ENCODE results near the gene PPP2R5B. TPM values are rescaled to one million over a fixed set of nuclear protein-coding genes. Genes with fewer than 3 reads are reported as not detected.
"Not testable (repeated sequence)": the region's sequence is repeated elsewhere in the genome, so short reads cannot be mapped to it uniquely, and the experiment has no call there.

Gene PPP2R5B
- total RNA-seq, 1 donor from 2014 or later, result 24.9 TPM

DNA sequence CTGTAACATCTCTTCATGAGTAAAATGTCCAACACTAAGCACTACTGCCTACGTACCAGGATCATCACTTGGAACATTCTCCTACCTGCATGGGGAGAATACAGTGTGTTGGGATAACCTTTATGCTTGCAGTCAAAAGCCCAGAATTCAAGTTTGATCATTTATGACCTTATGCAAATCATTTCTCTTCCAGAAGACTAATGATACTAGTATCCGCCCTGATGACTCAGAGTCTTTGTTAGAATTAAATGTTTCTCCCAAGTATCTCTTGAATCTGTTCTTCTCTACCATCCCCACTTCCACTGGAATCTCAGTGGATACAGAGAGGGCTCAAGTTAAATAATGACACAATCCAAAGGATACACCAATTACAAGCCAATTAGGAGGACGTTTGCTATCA is 35.0 kb downstream of the PPP2R5B start:
- intact Hi-C loops (cut with DNase I), result no loop called here
- DNase-seq (ENCODE audit: low spot score), result no peak

DNA sequence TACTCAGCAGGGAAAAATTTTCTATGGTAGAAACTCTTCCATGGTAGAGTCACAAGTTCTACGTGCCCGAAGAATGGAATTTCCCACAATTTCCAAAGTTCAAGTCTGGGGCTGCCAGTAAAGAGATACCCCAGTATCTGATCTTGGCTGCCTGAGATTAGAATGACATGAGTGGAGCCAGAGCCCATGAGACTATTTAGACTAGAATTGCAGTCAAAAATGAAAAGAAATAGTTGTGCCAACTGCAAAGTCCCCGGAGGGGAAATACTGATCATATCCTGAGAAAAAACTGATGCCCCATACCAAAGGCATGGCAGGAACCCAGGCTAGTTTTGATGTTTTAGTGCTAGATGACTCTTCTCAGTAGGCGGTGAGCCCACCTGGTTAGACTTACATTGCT is 36.2 kb downstream of the PPP2R5B start:
- intact Hi-C loops (cut with DNase I), result no loop called here

DNA sequence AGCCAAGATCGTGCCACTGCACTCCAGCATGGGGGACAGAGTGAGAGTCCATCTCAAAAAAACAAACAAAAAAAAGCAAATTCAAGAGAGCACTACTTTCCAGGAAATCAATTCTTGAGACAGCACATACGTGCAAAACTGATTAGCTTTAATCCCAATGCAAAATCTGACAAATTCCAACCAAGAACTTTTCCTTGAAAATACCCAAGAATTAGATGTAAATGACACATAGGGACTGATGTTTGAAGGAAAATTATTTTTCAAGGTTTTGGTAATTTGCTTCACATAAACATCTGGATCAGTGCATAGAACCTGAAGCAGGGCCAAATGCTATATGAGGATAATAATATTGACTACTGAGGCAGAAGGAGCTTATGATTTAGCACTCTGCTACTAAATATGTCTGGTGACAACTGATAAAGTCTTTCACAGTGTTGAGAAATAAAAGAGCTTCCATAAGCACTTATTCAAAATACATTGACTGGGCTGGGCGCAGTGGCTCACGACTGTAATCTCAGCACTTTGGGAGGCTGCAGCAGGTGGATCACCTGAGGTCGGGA is 38.7 kb downstream of the PPP2R5B start:
- no peak for DNase-seq (ENCODE audit: low spot score)
- intact Hi-C loops (cut with DNase I), result no loop called here

More for the DNA sequence above, 36.2 kb downstream of the PPP2R5B start:
- no peak for DNase-seq (ENCODE audit: low spot score)

DNA sequence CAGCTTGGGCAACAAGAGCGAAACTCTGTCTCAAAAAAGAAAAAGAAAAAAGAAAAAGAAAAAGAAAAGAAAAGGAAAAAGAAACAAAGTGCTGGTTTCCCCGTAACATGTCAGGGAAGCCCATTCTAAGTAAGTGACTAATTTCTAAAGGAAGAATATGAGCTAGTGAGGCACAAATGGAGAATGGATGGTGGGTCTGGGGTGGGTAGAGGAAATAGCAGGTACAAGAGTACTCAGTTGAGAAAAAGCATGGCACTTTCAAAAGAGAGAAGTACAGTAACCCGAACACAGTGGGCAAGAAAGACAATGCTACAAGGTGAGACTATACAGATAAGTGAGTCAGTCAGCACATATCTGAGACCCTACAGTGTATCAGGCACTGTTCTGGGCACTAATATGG is 42.9 kb downstream of the PPP2R5B start:
- intact Hi-C loops (cut with DNase I), result no loop called here
- no peak for DNase-seq (ENCODE audit: low spot score)

DNA sequence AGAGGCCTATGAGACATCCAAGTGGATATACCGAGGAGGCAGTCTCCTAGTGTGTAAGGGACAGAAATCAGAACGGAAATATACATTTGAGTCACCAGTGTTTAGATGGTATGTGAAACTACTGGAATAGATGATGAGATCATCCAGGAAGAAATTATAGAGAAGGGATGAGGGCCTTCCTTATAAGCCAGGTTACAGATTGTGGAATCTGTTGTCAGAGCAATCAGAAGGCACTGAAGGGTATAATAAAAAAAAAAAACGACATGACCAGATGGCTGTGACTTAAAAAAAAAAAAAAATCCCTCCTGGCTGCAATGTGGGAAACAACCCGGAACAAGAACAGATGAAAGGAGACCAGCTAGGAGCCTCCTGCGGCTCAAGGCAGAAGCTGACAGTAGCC is 44.7 kb downstream of the PPP2R5B start:
- DNase-seq (ENCODE audit: low spot score), result no peak
- intact Hi-C loops (cut with DNase I), result no loop called here

DNA sequence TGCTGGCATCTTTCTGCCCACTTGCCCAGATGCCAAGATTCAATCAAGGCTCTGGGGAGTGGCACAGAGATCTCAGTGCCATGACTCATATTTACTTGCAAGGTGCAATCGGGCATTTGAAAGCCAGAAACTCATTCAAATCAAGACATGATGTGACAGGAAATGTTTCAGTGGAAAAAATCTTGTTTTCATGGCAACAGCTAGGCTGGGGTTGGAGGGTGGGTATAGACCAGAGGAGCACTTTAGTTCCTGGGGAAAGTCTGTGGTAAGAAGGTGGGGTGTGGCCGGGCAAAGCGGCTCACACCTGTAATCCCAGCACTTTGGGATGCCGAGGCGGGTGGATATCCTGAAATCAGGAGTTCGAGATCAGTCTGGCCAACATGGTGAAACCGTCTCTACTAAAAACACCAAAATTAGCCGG is 46.3 kb downstream of the PPP2R5B start:
- no peak for DNase-seq (ENCODE audit: low spot score)
- intact Hi-C loops (cut with DNase I), result no loop called here

DNA sequence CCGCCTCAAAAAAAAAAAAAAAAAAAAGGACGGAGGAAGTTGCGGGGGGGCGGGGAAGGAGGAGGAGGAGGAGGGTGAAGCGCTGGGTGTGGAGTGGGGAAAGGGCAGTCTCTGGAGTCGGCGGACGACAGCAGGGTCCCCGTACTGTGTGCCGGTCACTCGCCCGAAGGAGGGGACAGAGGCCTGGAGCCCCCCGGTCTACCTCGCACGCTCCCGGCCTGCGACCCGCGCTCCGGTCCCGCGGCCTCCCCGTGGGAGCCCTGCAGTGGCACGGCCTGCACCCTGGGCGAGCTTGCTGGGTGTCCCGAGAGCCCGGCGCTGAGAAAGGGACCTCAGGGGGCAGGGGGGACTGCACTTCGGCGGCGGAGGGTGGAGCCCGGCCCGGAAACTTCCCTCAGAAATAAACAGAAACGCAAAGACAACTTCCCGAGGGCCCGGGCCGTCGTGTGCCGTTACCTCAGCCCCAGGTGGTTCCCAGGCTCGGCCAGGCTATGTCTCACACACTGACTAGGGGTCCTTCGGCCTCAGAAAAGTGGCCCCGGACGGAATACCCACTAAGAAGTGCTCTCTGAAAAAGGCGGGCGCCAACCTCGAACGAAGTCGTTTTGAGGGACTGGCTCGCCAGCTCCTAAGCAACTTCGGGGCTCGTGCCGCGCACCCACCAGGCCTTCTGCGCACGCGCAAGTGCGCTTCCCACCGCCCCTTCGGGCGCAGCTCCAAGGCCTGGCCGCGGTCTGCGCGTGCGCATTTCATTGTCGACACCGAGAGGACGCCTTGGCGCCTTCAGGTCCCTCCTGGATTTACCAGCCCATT is 47.1 kb downstream of the PPP2R5B start, which contains the start of gene MAJIN:
Gene MAJIN (minus strand): TSS at position 688 of the 813 bp plus-strand sequence. CDS start 12,703 bp downstream, outside the sequence.
- intact Hi-C loops (cut with DNase I), result no loop called here

DNA sequence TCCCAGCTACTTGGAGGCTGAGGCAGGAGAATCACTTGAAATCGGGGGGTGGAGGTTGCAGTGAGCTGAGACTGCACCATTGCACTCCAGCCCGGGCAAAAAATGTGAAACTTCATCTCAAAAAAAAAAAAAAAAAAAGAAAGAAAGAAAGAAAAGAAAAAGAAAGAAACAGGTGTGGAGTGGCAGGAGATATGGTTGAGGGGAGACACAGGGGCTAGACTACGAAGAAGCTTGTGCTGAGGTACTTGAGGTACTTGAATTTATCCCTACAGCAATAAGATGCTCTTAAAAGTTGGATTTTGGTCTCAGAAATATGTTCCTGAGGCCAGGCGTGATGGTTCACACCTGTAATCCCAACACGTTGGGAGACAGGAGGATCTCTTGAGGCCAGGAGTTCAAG is 49.6 kb downstream of the PPP2R5B start:
- no peak for DNase-seq (ENCODE audit: low spot score)
- intact Hi-C loops (cut with DNase I), result no loop called here

More for the DNA sequence above, 47.1 kb downstream of the PPP2R5B start, which contains the start of gene MAJIN:
- DNase-seq (ENCODE audit: low spot score), result peak; percentile 94

DNA sequence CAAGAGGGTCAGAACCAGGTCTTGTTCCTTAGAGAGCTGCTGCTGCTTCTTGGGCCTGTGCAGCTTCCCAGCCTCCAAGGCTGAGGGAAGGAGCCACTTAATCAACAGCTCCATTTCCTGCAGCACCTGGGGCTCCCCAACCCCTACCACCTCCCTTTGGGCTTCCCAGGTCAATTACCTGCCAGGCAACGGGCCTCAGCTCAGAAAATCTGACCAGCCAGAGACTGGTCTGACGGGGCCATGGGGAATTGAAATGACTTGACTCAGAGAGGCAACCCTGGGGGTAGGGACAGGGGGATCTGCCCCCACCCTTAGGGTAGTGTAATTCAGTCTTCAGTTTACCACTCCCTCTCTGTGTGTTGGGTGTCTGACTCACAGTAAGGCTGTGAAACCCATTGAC is 52.2 kb downstream of the PPP2R5B start:
- DNase-seq (ENCODE audit: low spot score), result no peak
- intact Hi-C loops (cut with DNase I), result no loop called here

DNA sequence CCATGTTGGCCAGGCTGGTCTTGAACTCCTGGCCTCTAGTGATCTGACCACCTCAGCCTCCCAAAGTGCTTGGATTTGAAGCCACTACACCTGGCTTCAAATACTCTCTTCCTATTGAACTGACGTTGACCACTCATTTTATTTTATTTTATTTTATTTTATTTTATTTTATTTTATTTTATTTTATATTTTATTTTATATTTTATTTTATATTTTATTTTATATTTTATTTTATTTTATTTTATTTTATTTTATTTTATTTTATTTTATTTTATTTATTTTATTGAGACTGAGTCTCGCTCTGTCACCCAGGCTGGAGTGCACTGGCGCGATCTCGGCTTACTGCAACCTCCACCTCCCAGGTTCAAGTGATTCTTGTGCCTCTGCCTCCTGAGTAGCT is 58.9 kb downstream of the PPP2R5B start:
- DNase-seq (ENCODE audit: low spot score); intact Hi-C loops (cut with DNase I): not testable (repeated sequence)

Small RNA genes within 50 kb of the gene (microRNA-seq; reads per million reads assigned to microRNA genes)
- gene MIR6749 (not detected), gene MIR6750 (not detected)

Other genes with a start within 250 kb of the PPP2R5B start
- 3.5 TPM for gene NRXN2, start 201.5 kb upstream of the PPP2R5B start, total RNA-seq
- 30.8 TPM for gene RASGRP2, start 180.5 kb upstream of the PPP2R5B start, total RNA-seq
- 42.5 TPM for gene PYGM, start 164.7 kb upstream of the PPP2R5B start, total RNA-seq
- 175 TPM for gene SF1, start 146.1 kb upstream of the PPP2R5B start, total RNA-seq
- gene MAP4K2, start 121.5 kb upstream of the PPP2R5B start, total RNA-seq, result 6.7 TPM
- 8.6 TPM for gene MEN1, start 114.1 kb upstream of the PPP2R5B start, total RNA-seq
- gene CDC42BPG, start 80.0 kb upstream of the PPP2R5B start, total RNA-seq, result 1.2 TPM
- gene EHD1, start 46.1 kb upstream of the PPP2R5B start, total RNA-seq, result 50.9 TPM
- 14.6 TPM for gene ATG2A, start 7.5 kb upstream of the PPP2R5B start, total RNA-seq
- gene GPHA2, start 11.2 kb downstream of the PPP2R5B start, total RNA-seq, result not detected
- not detected for gene MAJIN, start 47.4 kb downstream of the PPP2R5B start, total RNA-seq
- gene BATF2, start 72.3 kb downstream of the PPP2R5B start, total RNA-seq, result 0.70 TPM
- 120 TPM for gene ARL2, start 89.5 kb downstream of the PPP2R5B start, total RNA-seq
- 17.0 TPM for gene SNX15, start 102.8 kb downstream of the PPP2R5B start, total RNA-seq
- gene SAC3D1, start 116.5 kb downstream of the PPP2R5B start, total RNA-seq, result 5.0 TPM
- gene NAALADL1, start 133.9 kb downstream of the PPP2R5B start, total RNA-seq, result 3.5 TPM
- gene CDCA5, start 159.4 kb downstream of the PPP2R5B start, total RNA-seq, result 1.5 TPM
- 23.5 TPM for gene ZFPL1, start 159.5 kb downstream of the PPP2R5B start, total RNA-seq
- 87.1 TPM for gene VPS51, start 171.5 kb downstream of the PPP2R5B start, total RNA-seq
- 50.1 TPM for gene TM7SF2, start 187.2 kb downstream of the PPP2R5B start, total RNA-seq
- gene ZNHIT2, start 193.0 kb downstream of the PPP2R5B start, total RNA-seq, result 5.5 TPM
- gene FAU, start 197.4 kb downstream of the PPP2R5B start, total RNA-seq, result 511 TPM
- 28.5 TPM for gene MRPL49, start 197.6 kb downstream of the PPP2R5B start, total RNA-seq
- 25.2 TPM for gene SYVN1, start 209.8 kb downstream of the PPP2R5B start, total RNA-seq
- not detected for gene SPDYC, start 245.5 kb downstream of the PPP2R5B start, total RNA-seq